ENCODE measurements around the gene TRPC3.

- TF ChIP-seq CTCF (IDR thresholded peaks at IDR 0.05; ENCODE audit: insufficient read depth, low read depth, low read length) (no peak), EZH2 (IDR thresholded peaks at IDR 0.05; ENCODE audit: insufficient read depth, low read length) (no peak)
Measured at GRCh38 chr4:121876070-121876469, 75.8 kb downstream of the TRPC3 start.
